ENCODE data around the gene OLIG3. TPM values are rescaled to one million over a fixed set of nuclear protein-coding genes. Genes with fewer than 3 reads are reported as not detected.

OLIG3 gene
- total RNA-seq, 4 donors from 2014 or later: not detected

- H3K9me3 ChIP-seq: no peaks in the 10 kb centered on the region
- no peak for DNase-seq
- no peak overlapping the region for H3K4me3 ChIP-seq
- no peak overlapping the region for H3K27ac ChIP-seq
- peaks cover 38% of the 10 kb centered on the region for H3K27me3 ChIP-seq
- H3K36me3 ChIP-seq: no peaks in the 10 kb centered on the region
- 79 to 83% methylated on average over 3 of the region's 3 CpGs for WGBS, 2 donors (ENCODE audit: low coverage in 1 of 2)
- intact Hi-C loops (cut with DNase I; ENCODE audit: low total_unique reads): no loop called here
- H3K4me1 ChIP-seq: no peaks in the 10 kb centered on the region
- in situ Hi-C loops (cut with MboI; ENCODE audit: low pct_ligation_motif_present in 1 of 4, low pct_unique_long_range_greater_than_20kb in 1 of 4, low sequenced_read_pairs in 3 of 4): no loop called here
- TF ChIP-seq EP300 (IDR thresholded peaks at IDR 0.05; ENCODE audit: low read depth) (no peak), CTCF (IDR thresholded peaks at IDR 0.05) (no peak), POLR2AphosphoS5 (IDR thresholded peaks at IDR 0.05) (no peak)
Measured at GRCh38 chr6:137473598-137473997, 20.6 kb downstream of the OLIG3 start.

DNA sequence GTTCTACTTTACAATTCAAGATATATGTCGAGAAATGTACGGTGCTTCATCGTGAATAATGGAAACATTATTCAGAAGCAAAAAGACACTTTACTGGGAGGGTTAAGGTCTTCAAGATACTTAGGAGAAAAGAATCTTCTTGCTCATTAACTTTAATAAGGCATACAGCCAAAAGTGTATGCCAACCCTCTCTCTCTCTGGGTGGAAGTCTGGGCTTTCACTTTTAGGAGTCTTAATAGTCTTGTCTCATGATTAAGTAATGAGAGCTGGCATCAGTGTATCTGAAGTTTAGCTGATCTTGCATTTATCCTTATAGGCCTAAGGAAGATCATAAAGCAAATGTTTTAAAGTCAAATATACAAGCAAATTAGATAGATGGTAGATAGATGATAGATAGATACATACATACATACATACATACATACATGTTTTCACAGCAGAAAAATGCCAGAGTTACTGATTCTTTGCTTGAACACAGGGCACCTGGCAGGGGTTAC is 21.5 kb downstream of the OLIG3 start:
- no peak for DNase-seq
- Histone ChIP-seq H3K27ac (no peak overlapping the region), H3K27me3 (peaks cover 38% of the 10 kb centered on the region), H3K36me3 (no peaks in the 10 kb centered on the region), H3K9me3 (no peaks in the 10 kb centered on the region), H3K4me3 (no peak overlapping the region), H3K4me1 (no peaks in the 10 kb centered on the region)
- TF ChIP-seq EP300 (IDR thresholded peaks at IDR 0.05; ENCODE audit: low read depth): no peak
- intact Hi-C loops (cut with DNase I; ENCODE audit: low total_unique reads) (no loop called here), in situ Hi-C loops (cut with MboI; ENCODE audit: low pct_ligation_motif_present in 1 of 4, low pct_unique_long_range_greater_than_20kb in 1 of 4, low sequenced_read_pairs in 3 of 4) (no loop called here)
- WGBS, 2 donors (ENCODE audit: low coverage in 1 of 2): 89 to 94% methylated on average over 3 of the region's 3 CpGs

DNA sequence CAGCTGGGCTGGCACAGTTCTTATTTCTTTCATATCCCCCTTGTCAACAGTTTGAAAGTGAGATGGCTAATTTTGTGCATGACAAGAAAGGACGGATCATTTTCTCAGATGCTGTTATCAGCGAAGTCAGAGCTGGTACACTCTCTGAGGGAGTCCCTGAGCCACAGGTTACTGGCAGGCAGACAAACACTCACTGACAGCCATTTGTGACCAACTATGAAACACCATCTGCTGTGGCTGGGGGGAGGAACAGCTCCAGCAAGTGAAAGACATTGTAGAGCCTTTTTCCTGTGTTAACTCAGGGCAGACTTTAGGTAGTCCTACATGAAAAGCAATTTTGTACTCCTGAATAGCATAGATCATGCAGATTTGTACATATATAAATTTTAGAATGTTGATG is 22.2 kb downstream of the OLIG3 start:
- Histone ChIP-seq H3K27me3 (peaks cover 31% of the 10 kb centered on the region), H3K4me3 (no peak overlapping the region), H3K9me3 (no peaks in the 10 kb centered on the region), H3K36me3 (no peaks in the 10 kb centered on the region), H3K27ac (no peak overlapping the region), H3K4me1 (no peaks in the 10 kb centered on the region)
- no peak for TF ChIP-seq CTCF (IDR thresholded peaks at IDR 0.05)
- TF ChIP-seq POLR2AphosphoS5 (IDR thresholded peaks at IDR 0.05): no peak
- TF ChIP-seq EP300 (IDR thresholded peaks at IDR 0.05; ENCODE audit: low read depth): no peak
- TF ChIP-seq POLR2A (IDR thresholded peaks at IDR 0.05): no peak
- WGBS, 2 donors (ENCODE audit: low coverage in 1 of 2): 80 to 85% methylated on average over 2 of the region's 2 CpGs
- intact Hi-C loops (cut with DNase I; ENCODE audit: low total_unique reads): no loop called here
- in situ Hi-C loops (cut with MboI; ENCODE audit: low pct_ligation_motif_present in 1 of 4, low pct_unique_long_range_greater_than_20kb in 1 of 4, low sequenced_read_pairs in 3 of 4): no loop called here
- no peak for DNase-seq

- Histone ChIP-seq H3K27ac (no peak overlapping the region), H3K36me3 (no peaks in the 10 kb centered on the region), H3K27me3 (peaks cover 27% of the 10 kb centered on the region), H3K9me3 (no peaks in the 10 kb centered on the region), H3K4me3 (no peak overlapping the region), H3K4me1 (no peaks in the 10 kb centered on the region)
- in situ Hi-C loops (cut with MboI; ENCODE audit: low pct_ligation_motif_present in 1 of 4, low pct_unique_long_range_greater_than_20kb in 1 of 4, low sequenced_read_pairs in 3 of 4) (no loop called here), intact Hi-C loops (cut with DNase I; ENCODE audit: low total_unique reads) (no loop called here)
- WGBS, 2 donors (ENCODE audit: low coverage in 1 of 2): 62 to 67% methylated on average over 3 to 5 of the region's 5 CpGs
- DNase-seq: no peak
- no peak for TF ChIP-seq EP300 (IDR thresholded peaks at IDR 0.05; ENCODE audit: low read depth)
- TF ChIP-seq POLR2AphosphoS5 (IDR thresholded peaks at IDR 0.05): no peak
- TF ChIP-seq POLR2A (IDR thresholded peaks at IDR 0.05): no peak
- no peak for TF ChIP-seq CTCF (IDR thresholded peaks at IDR 0.05)
Measured at GRCh38 chr6:137471497-137471896, 22.7 kb downstream of the OLIG3 start.

GRCh38 chr6:137467211-137467610 is 27.0 kb downstream of the OLIG3 start:
- H3K36me3 ChIP-seq: no peaks in the 10 kb centered on the region
- H3K4me1 ChIP-seq: no peaks in the 10 kb centered on the region
- WGBS, 2 donors (ENCODE audit: low coverage in 1 of 2): 93 to 95% methylated on average over 3 to 6 of the region's 6 CpGs
- H3K4me3 ChIP-seq: no peak overlapping the region
- peaks cover 10% of the 10 kb centered on the region for H3K27me3 ChIP-seq
- no peak overlapping the region for H3K27ac ChIP-seq
- intact Hi-C loops (cut with DNase I; ENCODE audit: low total_unique reads): no loop called here
- no peak for TF ChIP-seq EP300 (IDR thresholded peaks at IDR 0.05; ENCODE audit: low read depth)
- no peak for TF ChIP-seq POLR2A (IDR thresholded peaks at IDR 0.05)
- no peak for TF ChIP-seq POLR2AphosphoS5 (IDR thresholded peaks at IDR 0.05)
- in situ Hi-C loops (cut with MboI; ENCODE audit: low pct_ligation_motif_present in 1 of 4, low pct_unique_long_range_greater_than_20kb in 1 of 4, low sequenced_read_pairs in 3 of 4): no loop called here
- no peak for DNase-seq
- no peaks in the 10 kb centered on the region for H3K9me3 ChIP-seq
